Psoas muscle (tissue), 8 donors: ENCODE results near the gene F9. TPM values are rescaled to one million over a fixed set of nuclear protein-coding genes. Genes with fewer than 3 reads are reported as not detected.

ENCODE experiments used
- ATAC-seq, 4 donors: fragments of 200-7000 bp; cut with Tn5 transposase; one replicate each; pipeline ENCODE4 v1.9.1; 2020; ENCODE audit warnings: moderate library complexity in 3 of 4, mild to moderate bottlenecking in 2 of 4
- DNase-seq, 2 donors: peaks; one replicate each; pipeline ENCODE4 v3.0.0-alpha.2; 2020
- H3K27ac ChIP-seq: fragments of 200-600 bp; one replicate; pipeline ENCODE4 v1.8.0; 2022
- H3K27me3 ChIP-seq, 3 donors: fragments of 200-600 bp in 1 of 3; one replicate each; pipeline versions ENCODE4 v1.6.1 to v1.8.0; 2013 to 2022; ENCODE audit warnings: low read length in 2 of 3, mild to moderate bottlenecking in 2 of 3, moderate library complexity in 1 of 3; ENCODE audit not compliant: insufficient read depth in 3 of 3
- H3K36me3 ChIP-seq, 2 donors: fragments of 200-600 bp in 1 of 2; one replicate each; pipeline versions ENCODE4 v1.6.1 to v1.8.0; 2013 to 2022; ENCODE audit warnings: low read depth in 1 of 2, mild to moderate bottlenecking in 1 of 2, moderate library complexity in 1 of 2; ENCODE audit not compliant: insufficient read depth in 1 of 2
- H3K4me1 ChIP-seq: fragments of 200-600 bp; one replicate; pipeline ENCODE4 v1.8.0; 2022
- H3K4me3 ChIP-seq: fragments of 200-600 bp; one replicate; pipeline ENCODE4 v1.8.0; 2022; ENCODE audit warnings: mild to moderate bottlenecking
- H3K9me3 ChIP-seq: fragments of 200-600 bp; one replicate; pipeline ENCODE4 v1.8.0; 2022
- WGBS, 3 donors: extraction: QIAGEN DNeasy Blood & Tissue Kit; methylation state at CpG; one replicate each; pipeline versions ENCODE4 v1.1.6 to v1.1.7; 2013; 5-methylcytosine and 5-hydroxymethylcytosine counted together
- intact Hi-C, 2 donors: fragments of 100-400 bp; cut with DNase I; formaldehyde crosslinking; loops; one replicate each; pipeline versions ENCODE4 v1.11.0 to v1.14.2; 2022
- long read RNA-seq, 2 donors: library from polyadenylated mRNA; unstranded; transcript quantifications; one replicate each; pipeline ENCODE4 v2.0.0, GENCODE V29; 2021
- polyA plus RNA-seq, 3 donors: library from polyadenylated mRNA; stranded (reverse); fragments of 200-250 nt; gene quantifications; one replicate each; pipeline ENCODE4 v1.2.3, GENCODE V29; 2013
- total RNA-seq, 4 donors: library from RNA; stranded (reverse); fragmentation: NEBNext Ultra II Directional in 2 of 4; extraction: Animal tissue kit (Norgen Biotek cat#: 25700) in 2 of 4; gene quantifications; one replicate each; pipeline versions ENCODE4 v1.2.1 to v1.2.4, GENCODE V29; 2021 to 2023
- TF ChIP-seq, protein P1 (sequence below): fragments of 200-600 bp; IDR thresholded peaks from one replicate; pipeline ENCODE4 v1.8.0; 2022; ENCODE audit warnings: antibody characterized with exemption
- donor health status: healthy with polysubstance abuse.
- donor health status: DM: no; HTN: no; CAD: no; lungs with moderate emphysema.
- donor health status: Bipolar disorder and iron deficiency.
- donor health status: healthy.
- donor health status: DM: yes; HTN: yes; CAD: no.
- donor health status: DM: no; HTN: no; CAD: no.
- donor health status: DM: no; HTN: no; CAD: no.
- donor health status: DM: yes; HTN: yes; CAD: no.

Gene F9
- total RNA-seq (not detected), polyA plus RNA-seq (not detected)
- long read RNA-seq, donor 1 = 0 reads
- long read RNA-seq, donor 2 = 0 reads

DNA sequence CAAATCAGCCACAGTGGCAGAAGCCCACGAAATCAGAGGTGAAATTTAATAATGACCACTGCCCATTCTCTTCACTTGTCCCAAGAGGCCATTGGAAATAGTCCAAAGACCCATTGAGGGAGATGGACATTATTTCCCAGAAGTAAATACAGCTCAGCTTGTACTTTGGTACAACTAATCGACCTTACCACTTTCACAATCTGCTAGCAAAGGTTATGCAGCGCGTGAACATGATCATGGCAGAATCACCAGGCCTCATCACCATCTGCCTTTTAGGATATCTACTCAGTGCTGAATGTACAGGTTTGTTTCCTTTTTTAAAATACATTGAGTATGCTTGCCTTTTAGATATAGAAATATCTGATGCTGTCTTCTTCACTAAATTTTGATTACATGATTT is at the start of gene F9:
TSS of gene F9 (plus strand) at position 190 of the 400 bp plus-strand sequence. CDS start at position 216, 26 bp downstream.
- 66 to 86% (median 81%) methylated on average over 4 of the region's 4 CpGs for WGBS, 3 donors
- no peak within 1 kb of the TSS for H3K27ac ChIP-seq
- no peak for DNase-seq
- H3K9me3 ChIP-seq = no peaks in the 10 kb centered on the region
- H3K4me1 ChIP-seq = no peaks in the 10 kb centered on the region
- no peak within 1 kb of the TSS for H3K4me3 ChIP-seq
- no peak for ATAC-seq
- no peaks in the 10 kb centered on the region for H3K27me3 ChIP-seq
- TF ChIP-seq, protein P1, sequence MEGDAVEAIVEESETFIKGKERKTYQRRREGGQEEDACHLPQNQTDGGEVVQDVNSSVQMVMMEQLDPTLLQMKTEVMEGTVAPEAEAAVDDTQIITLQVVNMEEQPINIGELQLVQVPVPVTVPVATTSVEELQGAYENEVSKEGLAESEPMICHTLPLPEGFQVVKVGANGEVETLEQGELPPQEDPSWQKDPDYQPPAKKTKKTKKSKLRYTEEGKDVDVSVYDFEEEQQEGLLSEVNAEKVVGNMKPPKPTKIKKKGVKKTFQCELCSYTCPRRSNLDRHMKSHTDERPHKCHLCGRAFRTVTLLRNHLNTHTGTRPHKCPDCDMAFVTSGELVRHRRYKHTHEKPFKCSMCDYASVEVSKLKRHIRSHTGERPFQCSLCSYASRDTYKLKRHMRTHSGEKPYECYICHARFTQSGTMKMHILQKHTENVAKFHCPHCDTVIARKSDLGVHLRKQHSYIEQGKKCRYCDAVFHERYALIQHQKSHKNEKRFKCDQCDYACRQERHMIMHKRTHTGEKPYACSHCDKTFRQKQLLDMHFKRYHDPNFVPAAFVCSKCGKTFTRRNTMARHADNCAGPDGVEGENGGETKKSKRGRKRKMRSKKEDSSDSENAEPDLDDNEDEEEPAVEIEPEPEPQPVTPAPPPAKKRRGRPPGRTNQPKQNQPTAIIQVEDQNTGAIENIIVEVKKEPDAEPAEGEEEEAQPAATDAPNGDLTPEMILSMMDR = no peak
- H3K36me3 ChIP-seq = no peaks in the 10 kb centered on the region
- intact Hi-C loops = no loop called here

DNA sequence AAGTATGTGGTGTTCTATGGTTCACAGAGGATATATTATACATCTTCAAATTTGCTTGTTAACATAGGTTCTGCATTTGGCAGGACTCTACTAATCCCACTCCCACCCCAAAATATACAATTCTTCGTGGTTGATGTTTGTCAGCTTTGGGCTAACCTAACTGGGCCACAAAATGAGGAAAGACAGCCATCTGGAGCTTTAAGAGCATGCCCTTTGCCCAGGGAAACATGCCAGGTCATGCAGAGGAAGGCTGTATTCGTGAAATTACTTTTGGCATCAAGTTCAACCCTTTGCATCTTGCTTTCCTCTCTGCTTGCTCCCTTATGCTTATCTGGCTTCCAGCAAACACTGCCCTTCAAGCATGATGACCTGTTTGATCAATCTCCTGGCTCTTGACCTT is 46.8 kb upstream of the F9 start:
- 5 to 19% (median 7%) methylated on average over 2 of the region's 2 CpGs for WGBS, 3 donors

DNA sequence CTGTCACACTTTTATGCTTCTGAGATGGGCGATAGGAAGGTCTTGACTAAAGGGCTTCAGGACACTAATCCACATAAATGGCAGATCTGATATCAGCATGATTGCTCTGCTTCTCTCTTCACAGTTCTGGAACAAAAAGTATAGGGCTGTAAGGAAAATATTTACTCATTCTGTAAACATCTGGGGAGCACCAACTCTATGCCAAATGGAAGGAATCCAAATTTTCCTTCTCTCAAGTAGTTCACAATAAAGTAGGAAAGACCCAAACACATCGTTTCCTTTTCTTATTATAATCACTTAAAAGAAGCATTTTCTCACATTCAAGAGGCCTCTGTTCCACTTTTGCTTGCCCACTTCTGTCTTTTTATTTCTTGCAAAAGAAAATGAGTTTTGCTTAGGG is 45.9 kb upstream of the F9 start:
- WGBS, 3 donors = 42 to 44% (median 42%) methylated on average over 2 of the region's 2 CpGs
- ATAC-seq = no peak

More for the DNA sequence above, 46.8 kb upstream of the F9 start:
- Histone ChIP-seq H3K27me3 (no peaks in the 10 kb centered on the region), H3K4me3 (no peak overlapping the region), H3K4me1 (no peaks in the 10 kb centered on the region), H3K9me3 (no peaks in the 10 kb centered on the region), H3K36me3 (no peaks in the 10 kb centered on the region), H3K27ac (no peak overlapping the region)
- no peak for DNase-seq
- TF ChIP-seq, protein P1 = no peak
- intact Hi-C loops = no loop called here
- no peak for ATAC-seq

DNA sequence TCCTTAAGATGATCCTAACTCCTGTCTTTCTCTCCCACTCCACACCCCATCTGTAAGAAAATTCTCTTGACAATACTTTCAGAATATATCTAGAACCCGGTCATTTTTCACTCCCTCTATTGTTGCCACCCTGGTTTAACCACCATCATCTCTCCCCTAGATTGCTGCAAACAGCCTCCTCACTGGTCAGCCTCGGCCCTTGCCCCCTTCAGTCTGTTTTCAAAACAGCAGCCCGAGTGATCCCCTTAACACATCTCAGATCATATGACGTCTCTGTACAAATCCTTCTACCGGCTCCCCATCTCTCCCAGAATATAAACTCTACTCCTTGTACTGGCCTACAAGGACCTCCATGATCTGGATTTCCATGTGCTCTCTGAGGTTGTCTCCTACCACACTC is 35.2 kb upstream of the F9 start:
- no peaks in the 10 kb centered on the region for H3K4me1 ChIP-seq
- DNase-seq = no peak
- H3K27ac ChIP-seq = no peak overlapping the region
- TF ChIP-seq, protein P1 = no peak
- WGBS, 3 donors = 61 to 77% (median 67%) methylated on average over 5 of the region's 5 CpGs
- H3K27me3 ChIP-seq = peaks cover 0 to 5% (median 0%) of the 10 kb centered on the region in 3 donors
- intact Hi-C loops = no loop called here
- H3K9me3 ChIP-seq = no peaks in the 10 kb centered on the region
- ATAC-seq = no peak
- no peak overlapping the region for H3K4me3 ChIP-seq
- no peaks in the 10 kb centered on the region for H3K36me3 ChIP-seq

More for the DNA sequence above, 45.9 kb upstream of the F9 start:
- H3K27ac ChIP-seq = no peak overlapping the region
- H3K36me3 ChIP-seq = no peaks in the 10 kb centered on the region
- no peak overlapping the region for H3K4me3 ChIP-seq
- H3K27me3 ChIP-seq = no peaks in the 10 kb centered on the region
- no peaks in the 10 kb centered on the region for H3K9me3 ChIP-seq
- TF ChIP-seq, protein P1 = no peak
- no peaks in the 10 kb centered on the region for H3K4me1 ChIP-seq
- intact Hi-C loops = no loop called here
- DNase-seq = no peak

DNA sequence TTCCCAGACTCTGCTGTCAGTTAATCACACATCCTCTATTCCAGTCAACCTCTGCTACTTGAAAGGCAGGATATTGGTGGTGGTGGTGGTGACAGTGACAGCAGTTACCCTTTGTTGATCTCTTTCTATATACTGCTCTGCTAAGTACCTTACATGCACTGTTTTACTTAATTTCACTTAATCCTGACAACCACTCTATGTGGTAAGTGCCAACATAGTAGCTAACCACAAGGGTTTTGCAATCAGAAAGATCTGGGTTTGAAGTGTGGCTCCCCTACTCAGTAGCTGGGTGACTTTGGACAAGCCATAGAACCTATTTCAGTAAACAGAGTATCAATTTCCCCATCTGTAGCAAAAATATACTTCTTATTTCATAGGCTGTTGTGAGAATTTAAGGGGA is 24.2 kb upstream of the F9 start:
- intact Hi-C loops = no loop called here
- Histone ChIP-seq H3K27me3 (no peaks in the 10 kb centered on the region), H3K36me3 (no peaks in the 10 kb centered on the region), H3K4me1 (no peaks in the 10 kb centered on the region), H3K4me3 (no peak overlapping the region), H3K27ac (no peak overlapping the region), H3K9me3 (no peaks in the 10 kb centered on the region)
- TF ChIP-seq, protein P1 = no peak
- ATAC-seq (no peak), DNase-seq (no peak)
